CD4-positive, alpha-beta T cell treated with Interleukin-21 for 1 hour (primary cell): Measurements from ENCODE around the gene KLHL25.
"Not testable (repeated sequence)": the region's sequence is repeated elsewhere in the genome, so short reads cannot be mapped to it uniquely, and the experiment has no call there.

Source experiments
- DNase-seq: peaks from one replicate; pipeline ENCODE4 v3.0.0-alpha.2; 2020

The KLHL25 gene, protein sequence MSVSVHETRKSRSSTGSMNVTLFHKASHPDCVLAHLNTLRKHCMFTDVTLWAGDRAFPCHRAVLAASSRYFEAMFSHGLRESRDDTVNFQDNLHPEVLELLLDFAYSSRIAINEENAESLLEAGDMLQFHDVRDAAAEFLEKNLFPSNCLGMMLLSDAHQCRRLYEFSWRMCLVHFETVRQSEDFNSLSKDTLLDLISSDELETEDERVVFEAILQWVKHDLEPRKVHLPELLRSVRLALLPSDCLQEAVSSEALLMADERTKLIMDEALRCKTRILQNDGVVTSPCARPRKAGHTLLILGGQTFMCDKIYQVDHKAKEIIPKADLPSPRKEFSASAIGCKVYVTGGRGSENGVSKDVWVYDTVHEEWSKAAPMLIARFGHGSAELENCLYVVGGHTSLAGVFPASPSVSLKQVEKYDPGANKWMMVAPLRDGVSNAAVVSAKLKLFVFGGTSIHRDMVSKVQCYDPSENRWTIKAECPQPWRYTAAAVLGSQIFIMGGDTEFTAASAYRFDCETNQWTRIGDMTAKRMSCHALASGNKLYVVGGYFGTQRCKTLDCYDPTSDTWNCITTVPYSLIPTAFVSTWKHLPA

DNA sequence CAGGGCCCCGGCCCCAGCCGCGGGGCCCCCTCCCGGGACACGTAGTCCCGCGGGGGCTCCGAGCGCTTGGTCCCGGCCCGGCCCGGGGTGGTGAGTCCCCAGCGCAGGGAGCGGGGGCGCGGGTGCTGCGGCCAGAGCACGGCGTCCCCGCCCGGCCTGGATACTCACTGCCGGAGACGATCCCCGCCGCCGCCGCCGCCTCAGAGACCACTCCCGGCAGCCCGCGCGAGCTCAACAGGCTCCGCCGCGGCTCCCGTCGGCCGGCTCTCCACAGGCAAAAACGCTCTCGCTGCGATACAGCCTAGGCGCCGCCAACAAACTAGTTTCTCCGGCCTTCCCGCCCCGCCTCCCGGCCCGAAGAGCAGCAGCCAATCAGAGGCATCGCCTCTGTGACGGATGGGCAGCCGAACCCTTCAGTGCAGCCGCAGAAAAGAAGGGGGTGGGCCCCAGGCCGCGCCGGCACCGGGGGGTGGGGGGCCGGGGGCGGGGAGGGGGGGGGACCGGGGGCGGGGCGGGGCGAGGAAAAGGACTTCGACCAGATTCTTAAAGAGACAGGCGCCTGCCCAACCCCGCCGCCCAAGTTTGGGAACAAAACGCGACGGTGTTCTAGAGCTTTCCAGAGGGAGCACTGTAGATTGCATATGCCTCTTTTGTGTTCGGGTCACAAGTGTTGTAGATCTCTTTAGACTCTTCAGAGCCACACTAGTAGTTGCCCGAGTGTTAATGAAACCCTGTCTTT lies at the start of gene KLHL25:
Gene KLHL25 (minus strand): TSS at position 328 of the 739 bp plus-strand sequence. CDS start 25,115 bp downstream, outside the sequence.
- DNase-seq, result peak; percentile 96

- no peak for DNase-seq
Measured at GRCh38 chr15:85840802-85841152, 46.1 kb upstream of the KLHL25 start.

DNA sequence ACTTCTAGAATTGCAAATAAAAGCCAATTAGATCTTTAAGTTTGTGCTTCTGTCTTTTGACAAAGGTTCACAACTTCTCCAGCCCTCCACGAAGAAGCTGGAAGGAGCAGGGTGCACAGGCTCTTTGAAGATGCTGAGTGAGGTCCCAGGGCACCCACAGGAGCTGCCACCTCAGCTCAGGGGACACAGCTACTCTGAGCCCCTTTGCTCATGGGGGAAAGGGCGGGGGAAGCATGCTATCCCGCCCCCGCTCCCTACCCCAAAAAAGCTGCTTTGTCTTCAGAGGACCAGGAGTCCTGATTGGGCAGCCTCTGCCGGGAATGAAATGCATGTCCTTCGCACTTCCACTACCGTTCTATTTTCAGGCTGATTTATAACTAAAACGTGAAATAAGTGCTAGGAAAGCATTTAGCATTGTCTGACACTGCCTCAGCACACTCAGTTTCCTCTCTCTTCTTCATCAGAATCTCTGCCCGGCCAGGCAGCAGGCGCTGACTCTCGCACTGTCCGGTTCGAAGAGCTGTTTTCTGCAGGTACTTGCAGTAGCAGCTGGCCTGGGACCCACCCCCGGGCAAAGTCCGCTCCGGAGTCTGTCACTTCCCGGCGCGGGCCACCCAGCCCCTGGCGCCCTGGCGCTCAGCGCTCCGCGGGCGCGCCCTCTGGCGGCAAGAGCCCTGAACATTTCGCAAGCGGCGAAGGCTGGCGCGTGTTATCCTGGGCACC lies 45.5 kb upstream of the KLHL25 start:
- DNase-seq, result peak; percentile 77

DNA sequence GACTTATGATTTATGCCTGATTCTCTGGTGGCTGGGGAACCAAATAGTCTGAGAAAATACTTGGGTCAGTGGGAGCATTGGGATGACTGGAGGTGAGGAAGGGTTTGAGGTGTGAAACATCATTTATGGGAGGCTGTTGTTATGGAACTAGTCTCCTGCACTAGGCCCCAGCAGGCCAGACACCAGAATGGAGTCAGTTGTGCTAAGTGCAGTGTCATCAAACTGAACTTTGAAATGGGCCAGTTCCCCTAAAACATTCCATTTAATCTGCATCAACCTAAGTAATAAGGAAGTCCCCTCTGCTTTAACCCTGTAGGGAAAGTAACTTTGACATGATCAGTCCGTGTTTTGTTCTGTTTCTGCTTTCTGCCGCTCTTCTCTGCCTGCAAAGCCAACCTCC lies 44.9 kb upstream of the KLHL25 start:
- DNase-seq, result no peak

DNA sequence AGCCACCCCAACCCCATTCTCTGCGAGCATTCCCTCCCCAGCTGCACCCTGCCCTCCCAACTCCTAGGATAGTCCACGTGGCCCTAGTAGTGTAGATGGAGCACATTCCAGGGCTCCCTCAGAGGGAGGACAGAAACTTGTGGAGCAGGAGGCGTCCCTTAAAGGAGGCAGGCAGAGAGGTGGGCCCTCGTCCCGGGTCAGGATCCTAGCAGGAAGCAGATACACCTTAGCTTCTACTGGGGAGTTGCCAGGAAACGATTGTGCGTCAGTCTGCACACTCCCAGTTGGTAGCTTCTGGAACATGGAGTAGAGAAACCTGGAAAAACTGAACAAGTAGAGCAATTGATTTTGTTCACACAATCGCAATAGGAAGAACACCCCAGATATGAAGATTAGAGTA lies 43.9 kb upstream of the KLHL25 start:
- no peak for DNase-seq

DNA sequence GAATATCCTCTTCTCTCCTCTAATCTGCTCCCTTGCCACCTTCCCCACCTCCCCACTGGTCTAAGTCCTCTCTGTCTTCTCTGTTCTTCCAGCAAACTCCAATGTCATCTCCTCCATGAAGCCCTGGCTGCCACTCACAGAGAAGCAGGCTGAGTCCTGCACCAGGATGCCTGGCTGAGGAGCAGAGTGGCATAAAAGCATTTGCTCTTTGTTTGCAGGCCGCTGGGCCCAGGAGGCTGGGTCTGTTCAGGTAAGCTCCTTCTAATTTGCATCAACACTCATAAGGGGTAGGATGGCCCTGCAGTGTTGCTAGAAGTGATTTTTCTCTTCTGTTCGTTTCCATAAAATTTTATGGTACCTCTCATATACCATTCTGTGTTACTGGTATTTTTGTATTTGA lies 43.2 kb upstream of the KLHL25 start:
- no peak for DNase-seq

GRCh38 chr15:85837011-85837433 lies 42.3 kb upstream of the KLHL25 start:
- DNase-seq, result no peak

- DNase-seq, result no peak
Measured at GRCh38 chr15:85834651-85835050, 39.9 kb upstream of the KLHL25 start.

DNA sequence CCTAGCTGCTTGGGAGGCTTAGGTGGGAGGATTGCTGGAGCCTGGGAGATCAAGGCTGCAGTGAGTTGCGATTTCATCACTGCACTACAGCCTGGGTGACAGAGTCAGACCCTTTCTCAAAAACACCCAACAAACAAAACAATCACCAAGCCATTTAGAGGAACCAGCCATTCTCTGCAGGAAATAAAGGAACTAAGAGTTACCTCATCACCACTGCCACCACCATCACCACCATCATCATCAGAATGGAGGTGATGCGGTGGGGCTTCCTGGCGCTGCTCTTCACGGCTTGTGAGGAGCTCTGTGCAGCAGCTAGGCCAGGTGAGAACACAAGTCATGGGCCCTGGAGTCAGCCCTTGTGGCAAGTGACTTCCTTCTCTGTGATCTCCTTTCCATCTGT lies 37.7 kb upstream of the KLHL25 start:
- peak; percentile 11 for DNase-seq

DNA sequence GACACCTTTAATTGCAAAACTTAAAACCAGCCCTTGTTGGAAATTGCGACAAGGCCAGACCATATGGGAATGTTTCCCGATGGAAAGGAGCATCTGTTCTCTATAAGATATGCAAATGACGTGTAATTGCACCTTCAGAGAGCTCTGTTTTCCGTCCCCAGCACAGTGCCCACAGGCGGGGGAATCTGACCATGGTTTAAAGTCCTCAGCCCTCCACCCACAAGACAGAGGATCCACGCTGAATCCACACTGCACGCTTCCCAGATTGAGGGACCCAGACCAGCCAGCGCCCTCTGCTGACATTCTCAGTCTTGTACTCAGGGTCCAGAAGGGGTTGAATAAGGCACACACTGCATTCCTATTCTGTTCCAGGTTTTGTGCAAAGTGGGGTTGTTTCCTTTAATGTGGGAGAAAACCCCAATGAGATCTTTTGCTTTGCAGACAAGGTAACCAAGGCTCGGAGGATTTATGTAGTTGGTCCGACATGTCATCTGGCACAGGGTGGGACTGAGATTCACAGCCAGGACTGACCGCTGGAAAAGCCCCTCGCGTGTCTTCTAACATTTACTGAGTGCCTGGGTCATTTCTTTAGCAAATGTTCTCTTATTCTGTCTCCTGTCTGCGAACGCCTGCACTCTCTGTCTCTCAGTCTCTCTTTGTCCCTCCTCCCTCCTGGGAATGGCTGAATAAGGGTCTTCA lies 36.8 kb upstream of the KLHL25 start:
- peak; percentile 26 for DNase-seq

- not testable (repeated sequence) for DNase-seq
Measured at GRCh38 chr15:85829754-85830153, 35.0 kb upstream of the KLHL25 start.

DNA sequence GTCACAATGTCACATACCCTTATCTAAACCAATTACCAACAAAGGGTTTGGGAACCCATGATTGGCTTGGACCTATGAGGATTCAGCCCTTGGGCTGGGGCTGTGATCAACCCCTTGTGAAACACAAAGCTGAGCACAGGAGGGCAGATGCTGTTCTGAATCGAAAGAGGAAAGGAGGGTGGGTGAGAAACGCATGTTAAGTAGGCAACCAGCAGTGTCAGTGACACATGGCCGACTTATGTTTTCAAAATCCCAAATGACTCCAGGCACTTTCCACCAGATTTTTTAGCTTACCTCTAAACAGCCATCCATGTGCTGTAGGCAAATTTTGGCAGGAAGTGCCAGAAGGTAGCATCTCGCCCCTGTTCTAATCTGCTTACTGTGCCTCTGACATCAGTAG lies 34.1 kb upstream of the KLHL25 start:
- DNase-seq, result no peak

- no peak for DNase-seq
Measured at GRCh38 chr15:85828126-85828525, 33.4 kb upstream of the KLHL25 start.

DNA sequence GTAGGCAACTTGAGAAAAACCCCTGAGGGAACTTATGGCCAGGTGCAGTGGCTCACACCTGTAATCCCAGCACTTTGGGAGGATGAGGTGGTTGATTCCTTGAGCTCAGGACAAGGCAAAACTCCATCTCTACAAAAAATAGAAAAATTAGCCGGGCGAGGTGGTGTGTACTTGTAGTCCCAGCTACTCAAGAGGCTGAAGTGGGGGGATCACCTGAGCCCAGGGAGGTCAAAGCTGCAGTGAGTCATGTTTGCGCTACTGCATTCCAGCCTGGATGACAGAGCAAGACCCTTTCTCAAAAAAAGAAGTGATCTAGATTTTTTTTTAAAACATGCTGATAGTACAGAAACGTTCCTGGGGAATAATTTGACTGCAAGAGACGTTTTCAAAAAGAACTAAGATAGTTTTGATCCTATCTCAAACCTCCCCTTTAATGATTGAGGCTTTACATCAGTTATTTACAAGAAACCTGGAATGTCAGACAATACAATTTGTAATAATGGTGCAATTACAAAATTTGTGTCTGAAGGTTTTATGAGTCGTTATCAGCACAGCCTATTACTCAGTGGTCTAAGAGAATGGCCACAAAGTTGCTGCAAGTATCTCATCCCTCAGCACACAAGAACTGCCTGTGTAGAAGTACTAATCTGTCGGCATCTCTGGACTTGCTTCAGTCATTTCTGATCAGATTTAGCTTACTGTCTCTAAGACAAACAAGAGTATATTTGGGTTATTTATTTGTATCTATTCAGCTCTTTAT lies 32.2 kb upstream of the KLHL25 start:
- no peak for DNase-seq

DNA sequence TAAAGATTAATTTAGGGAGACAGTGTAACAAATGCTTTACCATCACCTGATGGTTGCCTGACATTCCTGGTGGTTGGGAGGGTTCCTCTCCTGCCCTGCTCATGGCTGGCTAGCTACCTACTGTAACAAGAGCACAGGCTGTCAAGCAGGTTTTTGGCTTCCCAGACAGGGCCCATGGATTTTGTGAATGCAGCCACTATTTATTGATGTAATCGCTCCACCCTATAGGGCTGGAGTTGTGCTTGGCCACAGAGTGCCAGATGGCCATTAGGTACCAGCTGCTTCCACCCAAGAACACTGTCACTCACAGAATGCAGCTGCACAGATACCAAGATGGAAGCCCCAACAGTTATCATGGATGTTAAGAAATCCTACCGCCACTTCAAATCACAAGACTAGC lies 31.0 kb upstream of the KLHL25 start:
- DNase-seq, result no peak

- no peak for DNase-seq
Measured at GRCh38 chr15:85825118-85825517, 30.4 kb upstream of the KLHL25 start.

GRCh38 chr15:85821545-85821944 lies 26.8 kb upstream of the KLHL25 start:
- no peak for DNase-seq

DNA sequence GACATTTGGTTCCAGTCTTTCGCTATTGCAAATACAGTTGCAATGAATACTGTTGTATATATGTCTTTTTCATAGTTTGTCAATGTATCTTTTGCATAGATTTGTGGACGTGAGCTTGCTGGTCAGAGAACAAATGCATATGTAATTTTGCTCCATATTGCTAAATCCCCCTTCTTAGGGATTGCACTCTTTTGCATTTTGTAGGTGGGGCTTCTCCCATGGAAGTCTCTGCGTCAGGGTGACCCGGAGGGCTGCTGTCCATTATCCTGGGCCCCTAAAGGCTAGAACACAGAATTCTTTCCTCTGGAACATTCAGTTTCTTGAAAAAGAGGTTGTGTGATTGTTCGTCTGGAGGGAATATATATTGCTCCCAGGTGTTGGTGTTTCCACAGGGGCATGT lies 25.2 kb upstream of the KLHL25 start:
- no peak for DNase-seq

GRCh38 chr15:85813234-85813633 lies 18.5 kb upstream of the KLHL25 start:
- no peak for DNase-seq

GRCh38 chr15:85810075-85810474 lies 15.3 kb upstream of the KLHL25 start:
- no peak for DNase-seq

GRCh38 chr15:85805420-85805819 lies 10.7 kb upstream of the KLHL25 start:
- DNase-seq, result no peak
